HG03103 (cell line): Measurements from ENCODE around the gene PPP1R13B.
"Not testable (repeated sequence)": the region's sequence is repeated elsewhere in the genome, so short reads cannot be mapped to it uniquely, and the experiment has no call there.

ENCODE experiments used
- ATAC-seq: cut with Tn5 transposase; IDR thresholded peaks from one replicate; pipeline ENCODE4 v1.9.1; 2021; ENCODE audit warnings: low read depth; ENCODE audit not compliant: unreplicated experiment

The PPP1R13B gene

DNA sequence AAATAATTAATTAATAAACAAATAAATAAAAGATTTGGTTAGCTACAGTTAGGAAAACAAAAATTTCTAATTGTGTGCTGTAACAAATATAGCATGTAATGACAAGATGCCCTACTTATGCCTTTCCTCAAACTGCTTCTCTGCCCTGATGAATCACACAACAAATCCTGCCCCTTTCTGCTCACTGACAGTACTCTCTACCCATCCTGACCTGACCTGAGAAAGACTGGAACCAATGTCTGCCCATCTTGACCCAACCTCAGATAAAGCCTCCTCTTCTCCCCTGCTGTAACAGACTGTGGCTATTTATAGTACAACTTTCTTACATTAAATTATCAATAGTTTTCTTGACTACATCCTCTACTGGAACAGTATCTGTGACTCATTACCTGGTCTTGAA lies 43.7 kb downstream of the PPP1R13B start:
- no peak for ATAC-seq

DNA sequence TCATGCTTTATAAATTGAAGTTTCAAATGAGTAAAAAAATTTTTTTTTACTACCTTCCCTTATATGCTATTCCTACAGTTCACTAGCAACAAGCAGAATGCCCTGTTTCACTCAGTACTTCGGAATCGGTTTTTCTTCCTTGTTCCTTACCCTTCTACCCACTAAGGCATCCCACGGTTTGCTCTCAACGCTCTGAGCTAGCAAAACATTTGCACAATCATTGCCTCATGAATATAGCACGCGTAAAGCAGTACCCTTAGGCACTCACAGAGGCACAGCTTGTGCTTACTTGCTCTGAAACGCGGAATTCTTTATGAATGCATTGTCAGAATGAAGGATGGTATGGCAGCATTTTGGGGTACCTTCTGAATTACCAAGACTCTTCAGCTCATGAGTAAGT lies 45.0 kb downstream of the PPP1R13B start:
- no peak for ATAC-seq

GRCh38 chr14:103801459-103801858 lies 45.9 kb downstream of the PPP1R13B start:
- no peak for ATAC-seq

GRCh38 chr14:103793192-103793591 lies 54.2 kb downstream of the PPP1R13B start:
- not testable (repeated sequence) for ATAC-seq

- ATAC-seq, result no peak
Measured at GRCh38 chr14:103788086-103788485, 59.3 kb downstream of the PPP1R13B start.

- no peak for ATAC-seq
Measured at GRCh38 chr14:103782376-103782775, 65.0 kb downstream of the PPP1R13B start.

DNA sequence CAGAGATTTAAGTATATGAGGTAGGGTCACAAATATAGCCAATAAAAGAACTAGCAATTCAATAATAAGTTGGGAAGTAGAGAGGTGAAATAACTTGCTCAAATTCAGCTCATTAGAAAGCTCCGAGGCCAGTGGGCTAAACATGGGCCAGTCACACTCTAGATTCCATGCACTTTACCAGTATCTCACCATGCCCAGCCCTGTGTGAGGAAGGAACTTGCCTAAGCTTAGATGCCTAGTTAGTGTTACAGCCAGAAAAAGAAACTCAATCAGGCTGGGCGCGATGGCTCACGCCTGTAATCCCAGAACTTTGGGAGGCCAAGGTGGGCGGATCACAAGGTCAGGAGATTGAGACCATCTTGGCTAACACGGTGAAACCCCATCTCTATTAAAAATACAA lies 71.1 kb downstream of the PPP1R13B start:
- not testable (repeated sequence) for ATAC-seq

GRCh38 chr14:103775506-103775905 lies 71.9 kb downstream of the PPP1R13B start:
- no peak for ATAC-seq

DNA sequence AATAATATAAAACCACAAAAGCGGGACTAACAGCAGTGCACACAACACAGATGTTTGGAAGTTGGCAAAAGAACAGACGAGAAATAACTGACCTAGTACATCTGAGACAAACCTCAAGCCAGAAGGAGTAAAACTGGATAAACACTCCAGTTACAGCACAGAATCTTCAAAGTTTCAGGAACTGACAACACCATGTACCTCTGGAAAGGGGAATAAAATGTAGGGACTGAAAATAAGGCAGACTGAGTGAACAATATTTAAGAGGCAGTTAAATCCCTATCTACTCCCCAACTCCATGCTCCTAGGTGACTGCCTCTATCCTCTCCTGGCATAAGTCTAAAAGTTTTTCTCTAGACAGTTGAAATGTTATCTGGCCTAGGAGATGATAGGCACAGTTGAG lies 73.9 kb downstream of the PPP1R13B start:
- no peak for ATAC-seq

DNA sequence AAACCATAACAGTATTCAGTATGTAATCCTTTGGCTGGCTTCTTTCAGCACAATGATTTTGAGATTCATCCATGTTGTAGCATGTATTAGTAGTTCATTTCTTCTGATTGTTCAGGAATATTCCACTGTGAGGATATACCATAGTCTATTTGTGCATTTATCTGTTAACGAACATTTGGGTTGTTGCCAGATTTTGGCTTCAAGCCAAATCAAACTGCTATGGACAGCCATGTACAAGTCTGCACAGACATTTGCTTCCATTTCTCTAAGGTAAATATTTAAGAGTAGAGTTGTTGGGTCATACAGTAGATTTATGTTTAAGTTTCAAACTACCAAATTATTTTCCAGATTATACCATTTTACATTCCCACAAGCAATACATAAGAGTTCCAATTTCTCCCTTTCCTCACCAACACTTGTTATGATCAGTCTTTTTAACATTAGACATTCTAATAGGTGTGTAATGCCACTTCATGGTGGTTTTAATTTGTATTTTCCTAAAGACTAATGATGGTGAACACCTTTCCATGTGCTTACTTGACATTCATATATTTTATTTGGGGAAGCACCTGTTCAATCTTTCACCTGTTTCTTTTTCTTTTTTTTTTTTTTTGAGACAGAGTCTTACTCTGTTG lies 75.2 kb downstream of the PPP1R13B start:
- no peak for ATAC-seq

DNA sequence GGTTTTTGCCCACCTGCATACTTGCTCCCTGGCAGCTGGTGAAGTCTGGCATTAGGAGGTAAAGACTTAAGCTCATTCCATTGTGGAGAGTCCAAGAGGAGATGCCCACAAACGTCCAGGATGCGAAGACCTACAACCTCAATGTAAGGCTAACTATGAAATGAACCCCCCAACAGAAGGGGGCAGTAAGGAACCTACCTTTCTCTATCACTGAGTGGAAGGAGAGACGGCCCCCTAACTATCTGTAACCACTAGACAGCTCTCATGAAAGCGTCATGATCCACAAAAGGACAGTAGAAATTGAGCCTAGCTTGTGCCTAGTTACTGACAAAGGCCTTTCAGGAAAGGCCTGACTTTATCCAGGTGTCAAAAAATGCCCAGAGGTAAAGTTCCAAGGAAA lies 76.5 kb downstream of the PPP1R13B start:
- ATAC-seq, result no peak

DNA sequence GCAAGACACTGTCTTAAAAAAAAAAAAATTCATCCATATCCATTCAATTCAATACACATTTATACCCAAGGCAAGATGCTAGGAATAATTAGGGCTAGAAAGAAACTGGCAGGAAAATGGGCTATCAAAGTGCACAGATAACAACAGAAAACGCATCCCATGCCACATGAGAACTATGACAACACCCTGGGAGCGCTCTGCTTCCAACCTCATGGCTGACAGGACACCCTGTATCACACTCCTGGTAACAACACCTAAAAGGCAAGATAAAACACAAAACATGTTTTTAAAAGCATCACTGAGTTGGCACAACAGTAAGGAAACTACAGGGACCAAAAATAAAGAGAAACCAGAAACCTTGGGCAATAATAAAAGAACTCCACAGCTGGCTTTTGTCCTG lies 76.9 kb downstream of the PPP1R13B start:
- no peak for ATAC-seq

GRCh38 chr14:103767336-103767894 lies 80.0 kb downstream of the PPP1R13B start:
- ATAC-seq, result no peak

DNA sequence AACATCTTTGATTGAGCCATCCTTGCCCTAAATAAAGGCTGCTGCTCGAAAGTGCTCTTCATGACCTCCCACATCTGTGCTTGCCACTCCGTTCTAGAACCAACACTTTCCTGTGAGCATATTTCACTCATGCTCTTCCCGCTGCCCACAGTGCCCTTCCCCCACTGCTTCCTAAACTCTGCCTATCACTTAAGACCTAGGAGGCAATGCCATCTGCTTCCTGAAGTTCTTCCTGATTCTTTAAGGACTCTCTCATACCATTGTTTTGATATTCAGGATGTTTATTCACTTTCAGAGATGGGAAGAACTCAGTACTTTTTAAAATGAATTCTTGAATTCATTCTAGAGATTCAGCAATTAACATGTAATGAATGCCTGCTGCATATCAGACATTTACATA lies 81.8 kb downstream of the PPP1R13B start:
- ATAC-seq, result no peak

DNA sequence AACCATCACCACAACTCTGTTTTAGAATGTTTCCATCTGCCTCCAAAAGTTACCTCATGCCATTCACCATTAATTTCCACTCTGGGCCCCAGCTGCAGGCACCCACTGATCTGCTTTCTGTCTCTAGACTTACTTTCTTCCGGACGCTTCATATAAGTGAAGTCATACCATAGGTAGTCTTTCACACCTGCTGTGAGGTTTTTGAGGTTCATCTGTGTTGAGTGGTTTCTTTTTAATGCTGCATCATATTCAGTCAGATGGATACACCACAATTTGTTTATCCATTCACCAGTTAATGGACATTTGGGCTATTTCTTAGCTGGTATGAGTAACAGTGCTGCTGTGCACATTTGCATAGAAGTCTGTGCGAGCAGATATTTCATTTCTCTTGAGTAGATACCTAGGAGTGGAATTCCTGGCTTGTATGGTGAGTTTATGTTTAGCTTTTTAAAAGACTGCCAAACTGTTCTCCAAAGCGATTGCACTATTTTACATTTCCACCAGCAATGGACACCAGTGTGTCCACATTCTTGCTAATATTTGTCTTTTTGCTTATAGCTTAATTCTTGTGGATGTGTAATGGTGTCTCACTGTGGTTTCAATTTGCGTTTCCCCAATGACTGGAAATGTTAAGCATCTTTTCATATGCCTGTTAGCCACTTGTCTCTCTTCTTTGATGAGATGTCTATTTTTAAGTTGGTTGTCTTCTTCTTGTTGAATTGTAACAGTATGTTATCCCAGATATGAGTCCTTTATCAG lies 83.5 kb downstream of the PPP1R13B start:
- ATAC-seq, result no peak

GRCh38 chr14:103762541-103762940 lies 84.8 kb downstream of the PPP1R13B start:
- no peak for ATAC-seq

- no peak for ATAC-seq
Measured at GRCh38 chr14:103762036-103762435, 85.3 kb downstream of the PPP1R13B start.

DNA sequence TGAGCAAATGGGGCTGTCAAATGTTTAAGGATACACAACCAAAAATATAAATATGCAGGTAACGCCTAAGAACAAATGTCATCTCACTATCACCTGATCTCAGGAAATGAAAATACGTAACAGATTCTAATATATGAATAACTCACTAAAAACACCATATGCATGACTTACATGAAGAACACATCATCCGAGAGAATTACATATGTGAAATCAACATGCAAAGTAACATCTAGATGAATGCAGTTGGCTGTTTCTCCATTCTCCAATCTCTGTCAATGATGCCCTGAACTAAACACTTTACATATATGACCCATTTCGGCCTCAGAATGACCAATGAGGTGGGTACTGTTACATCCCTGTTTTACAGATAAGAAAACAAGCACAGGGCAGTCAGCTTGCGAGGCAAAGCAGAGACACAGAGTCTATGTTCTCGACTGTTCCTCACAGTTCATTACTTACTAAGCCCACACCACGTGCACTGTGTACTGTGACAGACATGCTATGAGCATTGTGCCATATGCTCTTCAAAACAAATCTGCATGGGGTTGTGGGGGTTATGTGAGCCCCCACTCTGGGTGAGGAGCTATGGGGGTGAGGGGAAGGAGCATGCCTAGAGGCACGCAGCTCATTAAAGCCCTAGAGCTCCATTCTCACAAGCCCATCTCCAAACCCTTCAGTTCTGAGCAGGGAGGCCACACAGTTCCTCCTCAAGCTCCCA lies 89.2 kb downstream of the PPP1R13B start:
- ATAC-seq, result no peak

DNA sequence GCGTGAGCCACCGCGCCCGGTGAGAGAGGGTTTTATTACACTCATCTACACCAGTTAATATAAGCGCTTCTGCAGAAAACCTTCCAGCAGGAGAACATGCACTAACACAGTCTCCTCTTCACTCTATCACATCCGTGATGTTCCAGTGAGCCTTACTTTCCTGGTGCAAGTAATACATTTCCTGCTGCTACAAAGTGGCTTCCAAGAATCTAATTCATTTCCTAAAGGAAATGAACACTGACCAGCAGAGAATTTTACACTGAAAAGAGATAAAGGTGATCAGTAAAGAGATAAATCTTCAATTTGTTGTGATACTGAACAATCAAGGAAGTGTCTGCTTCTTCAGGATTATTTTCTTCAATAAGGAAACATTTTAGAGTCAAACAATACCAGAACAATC lies 92.3 kb downstream of the PPP1R13B start:
- no peak for ATAC-seq

DNA sequence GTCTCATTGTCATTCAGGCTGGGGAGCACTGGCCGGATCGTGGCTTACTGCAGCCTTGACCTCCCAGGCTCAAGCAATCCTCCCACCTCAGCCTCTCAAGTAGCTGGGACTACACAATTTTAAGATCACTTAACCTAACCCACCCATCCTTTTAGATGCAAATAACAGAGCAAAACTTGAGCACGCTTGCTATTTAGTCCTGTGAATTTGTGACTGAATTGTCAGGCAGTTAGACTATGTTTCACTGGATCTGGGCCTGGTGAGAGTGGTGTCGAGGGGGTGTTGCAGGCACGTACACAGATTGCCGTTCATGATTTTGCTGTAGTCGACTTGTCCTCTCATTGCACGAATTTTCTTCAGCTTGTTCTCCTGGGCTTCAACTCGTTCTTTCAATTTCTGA lies 93.6 kb downstream of the PPP1R13B start:
- ATAC-seq, result no peak

DNA sequence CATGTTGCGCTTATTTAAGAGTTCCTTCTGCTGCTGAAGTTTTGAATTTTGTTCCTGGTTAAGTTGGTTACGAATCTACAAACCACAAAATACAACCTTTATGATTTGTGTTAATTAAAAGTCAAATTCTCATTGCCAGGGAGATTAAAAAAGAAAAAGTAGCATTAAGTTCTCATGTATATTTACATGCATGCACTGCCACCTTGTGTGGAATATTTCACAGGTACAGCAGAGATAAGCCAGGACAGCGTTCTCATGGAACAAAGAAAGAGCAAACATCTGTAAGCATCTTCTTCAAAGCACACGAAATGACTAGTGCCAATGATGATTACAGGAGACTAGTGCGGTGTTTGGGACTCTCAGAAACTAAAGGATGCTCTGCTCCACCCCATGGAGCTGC lies 97.5 kb downstream of the PPP1R13B start:
- no peak for ATAC-seq
